GM12875 (cell line): ENCODE data around the gene DYNC1I1.

Experiments used
- H3K4me3 ChIP-seq: one replicate; pipeline ENCODE4 v1.5.1; 2011; ENCODE audit warnings: low read depth, low read length, control low read depth
- CTCF ChIP-seq: IDR thresholded peaks from 2 replicates; pipeline ENCODE4 v1.5.1; 2011; ENCODE audit warnings: low read depth, mild to moderate bottlenecking, control low read depth, inconsistent platforms, low read length, moderate library complexity, borderline replicate concordance; ENCODE audit not compliant: insufficient read depth

The DYNC1I1 gene

GRCh38 chr7:96084881-96085553, 312.7 kb downstream of the DYNC1I1 start:
- TF ChIP-seq CTCF: no peak
- no peak overlapping the region for H3K4me3 ChIP-seq

GRCh38 chr7:96085953-96086352, 313.6 kb downstream of the DYNC1I1 start:
- TF ChIP-seq CTCF: no peak
- H3K4me3 ChIP-seq: no peak overlapping the region

- H3K4me3 ChIP-seq: no peak overlapping the region
- no peak for TF ChIP-seq CTCF
These were observed 316.2 kb downstream of the DYNC1I1 start for GRCh38 chr7:96088579-96088978.

- TF ChIP-seq CTCF: no peak
- no peak overlapping the region for H3K4me3 ChIP-seq
These were observed 317.2 kb downstream of the DYNC1I1 start for GRCh38 chr7:96089511-96089910.

- H3K4me3 ChIP-seq: no peak overlapping the region
- TF ChIP-seq CTCF: no peak
These were observed 318.4 kb downstream of the DYNC1I1 start for GRCh38 chr7:96090756-96091155.

- no peak for TF ChIP-seq CTCF
- H3K4me3 ChIP-seq: no peak overlapping the region
These were observed 321.1 kb downstream of the DYNC1I1 start for GRCh38 chr7:96093435-96093834.

GRCh38 chr7:96097835-96098234, 325.5 kb downstream of the DYNC1I1 start:
- TF ChIP-seq CTCF: no peak
- H3K4me3 ChIP-seq: no peak overlapping the region
